NCI-H2107 treated with DMSO at 0.1 percent for 48 hours (cell line): ENCODE measurements around the gene HMOX2.

Source experiments
- DNase-seq: peaks from one replicate; lab custom pipeline; 2025; ENCODE audit not compliant: unreplicated experiment; lab: John Stamatoyannopoulos, UW

HMOX2 gene

GRCh38 chr16:4522051-4522581, 45.9 kb downstream of the HMOX2 start:
- DNase-seq: peak; percentile 87

DNA sequence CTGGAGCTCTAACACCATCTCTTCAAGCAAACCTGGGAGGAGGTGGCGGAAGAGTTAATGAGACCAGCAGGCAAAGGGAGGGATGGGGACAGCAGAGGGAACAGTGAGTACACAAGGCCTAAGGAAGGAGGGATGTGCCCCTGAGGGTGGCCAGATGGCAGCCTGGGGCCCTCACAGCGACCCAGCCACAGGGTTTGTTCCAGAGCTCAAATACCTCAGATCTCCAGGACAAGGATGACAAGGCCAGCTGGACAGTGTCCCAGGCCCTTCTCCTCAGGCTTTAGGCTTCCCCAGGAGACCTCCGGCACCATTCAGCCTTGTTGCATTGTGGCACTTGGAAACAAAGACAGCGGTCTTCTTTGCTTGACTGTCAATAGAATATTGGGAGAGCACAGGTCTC, 47.5 kb downstream of the HMOX2 start:
- DNase-seq: no peak

- no peak for DNase-seq
Measured at GRCh38 chr16:4524571-4524970, 48.4 kb downstream of the HMOX2 start.

- no peak for DNase-seq
Measured at GRCh38 chr16:4525069-4525468, 48.9 kb downstream of the HMOX2 start.

DNA sequence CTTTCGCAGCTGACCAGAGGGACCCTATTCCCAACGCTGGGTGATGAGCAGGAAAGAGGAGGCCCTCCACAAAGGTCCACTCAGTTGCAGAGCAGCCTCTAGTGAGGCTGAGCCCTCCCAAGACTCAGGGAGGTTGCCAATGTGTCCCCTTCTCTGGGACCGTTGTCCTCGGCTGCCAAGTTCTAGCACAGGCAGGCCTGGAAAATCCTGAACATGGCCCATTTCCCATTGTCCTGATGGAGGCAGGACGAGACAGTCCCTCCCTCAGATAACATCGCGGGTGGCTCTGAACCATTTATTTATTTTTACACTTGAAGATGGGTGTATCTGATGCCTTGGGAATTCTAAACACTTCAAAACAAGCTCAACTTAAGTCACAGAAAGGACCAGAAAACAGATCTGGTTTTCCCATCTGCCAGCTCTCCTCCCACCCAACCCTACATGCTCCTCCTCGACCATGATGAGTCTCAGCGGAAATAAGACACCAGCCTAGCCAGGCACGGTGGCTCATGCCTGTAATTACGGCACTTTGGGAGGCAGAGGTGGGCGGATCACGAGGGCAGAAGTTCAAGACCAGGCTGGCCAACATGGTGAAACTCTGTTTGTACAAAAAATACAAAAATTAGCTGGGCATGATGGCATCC, 49.6 kb downstream of the HMOX2 start:
- DNase-seq: no peak

GRCh38 chr16:4529085-4530060, 53.2 kb downstream of the HMOX2 start:
- DNase-seq: peak; percentile 20

GRCh38 chr16:4531811-4532210, 55.6 kb downstream of the HMOX2 start:
- DNase-seq: no peak

DNA sequence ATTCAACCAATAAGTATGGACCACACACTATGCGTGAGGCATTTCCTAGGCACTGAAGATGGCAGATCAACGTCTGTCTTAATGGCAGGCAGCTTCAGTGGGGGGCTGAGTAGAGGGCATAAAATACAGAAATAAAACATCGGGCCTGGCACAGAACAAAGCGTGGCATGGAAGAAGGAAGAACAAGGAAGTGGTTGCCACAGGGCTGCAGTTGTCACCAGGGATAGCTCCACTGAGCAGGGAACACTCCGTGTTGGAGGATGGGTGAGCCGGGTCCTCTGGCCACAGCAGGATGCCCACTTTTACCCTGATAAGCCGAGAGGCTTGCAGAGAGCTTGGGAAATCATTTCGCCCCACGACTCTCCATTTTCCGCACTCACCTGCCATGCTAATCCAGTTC, 56.0 kb downstream of the HMOX2 start:
- DNase-seq: no peak

GRCh38 chr16:4533490-4533889, 57.3 kb downstream of the HMOX2 start:
- DNase-seq: no peak

GRCh38 chr16:4534151-4534790, 58.1 kb downstream of the HMOX2 start:
- no peak for DNase-seq

DNA sequence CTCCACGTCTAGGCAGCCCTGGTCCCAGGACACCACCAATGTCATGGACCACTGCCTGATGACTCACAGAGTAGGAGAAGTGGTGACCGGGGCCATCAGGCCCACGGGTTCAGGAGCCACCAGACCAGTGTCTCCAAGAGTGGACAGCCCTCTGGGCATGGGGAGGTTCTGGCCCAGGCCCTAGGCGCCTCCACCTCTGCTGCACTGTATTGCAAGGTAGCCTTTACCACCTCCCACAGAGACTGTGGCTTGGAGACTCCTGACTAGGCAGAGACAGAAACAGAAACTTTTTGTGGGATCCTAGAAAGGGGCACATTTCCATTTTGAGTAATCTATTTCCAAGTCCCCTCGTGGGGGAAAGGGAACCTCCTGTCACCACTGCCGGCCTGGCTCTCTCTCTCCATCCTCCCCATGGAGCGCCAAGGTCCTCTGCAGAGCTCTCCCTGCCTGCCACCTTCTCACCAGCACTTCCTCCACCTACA, 59.5 kb downstream of the HMOX2 start:
- no peak for DNase-seq

DNA sequence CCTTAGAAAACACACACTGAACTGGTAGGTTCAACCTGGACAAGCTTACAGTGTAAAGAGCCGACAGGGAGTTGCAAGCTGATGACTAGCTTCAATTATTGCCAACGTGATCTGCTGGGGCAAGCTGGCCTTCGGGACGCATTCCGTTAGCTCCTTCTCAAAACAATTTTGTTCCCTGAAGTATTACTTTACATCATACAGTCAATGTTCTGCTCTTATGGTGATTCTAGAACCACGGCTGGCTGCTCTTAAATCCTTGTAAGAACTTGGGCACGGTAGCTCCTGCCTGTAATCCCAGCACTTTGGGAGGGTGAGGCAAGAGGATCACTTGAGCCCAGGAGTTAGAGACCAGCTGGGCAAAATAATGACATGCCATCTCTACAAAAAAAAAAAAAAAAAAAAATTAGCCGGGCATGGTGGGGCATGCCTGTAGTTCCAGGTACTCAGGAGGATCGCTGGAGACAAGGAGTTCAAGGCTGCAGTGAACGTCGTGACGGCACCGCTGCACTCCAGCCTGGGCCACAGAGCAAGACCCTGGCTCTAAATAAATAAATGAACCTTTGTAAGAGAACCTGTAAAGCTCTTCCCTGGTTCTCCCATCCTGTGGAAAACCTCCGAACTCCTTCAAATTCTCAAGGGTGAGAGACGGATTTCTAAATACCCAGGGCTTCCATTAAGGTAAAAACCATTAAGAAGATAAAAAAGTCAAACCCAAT, 60.4 kb downstream of the HMOX2 start:
- no peak for DNase-seq

DNA sequence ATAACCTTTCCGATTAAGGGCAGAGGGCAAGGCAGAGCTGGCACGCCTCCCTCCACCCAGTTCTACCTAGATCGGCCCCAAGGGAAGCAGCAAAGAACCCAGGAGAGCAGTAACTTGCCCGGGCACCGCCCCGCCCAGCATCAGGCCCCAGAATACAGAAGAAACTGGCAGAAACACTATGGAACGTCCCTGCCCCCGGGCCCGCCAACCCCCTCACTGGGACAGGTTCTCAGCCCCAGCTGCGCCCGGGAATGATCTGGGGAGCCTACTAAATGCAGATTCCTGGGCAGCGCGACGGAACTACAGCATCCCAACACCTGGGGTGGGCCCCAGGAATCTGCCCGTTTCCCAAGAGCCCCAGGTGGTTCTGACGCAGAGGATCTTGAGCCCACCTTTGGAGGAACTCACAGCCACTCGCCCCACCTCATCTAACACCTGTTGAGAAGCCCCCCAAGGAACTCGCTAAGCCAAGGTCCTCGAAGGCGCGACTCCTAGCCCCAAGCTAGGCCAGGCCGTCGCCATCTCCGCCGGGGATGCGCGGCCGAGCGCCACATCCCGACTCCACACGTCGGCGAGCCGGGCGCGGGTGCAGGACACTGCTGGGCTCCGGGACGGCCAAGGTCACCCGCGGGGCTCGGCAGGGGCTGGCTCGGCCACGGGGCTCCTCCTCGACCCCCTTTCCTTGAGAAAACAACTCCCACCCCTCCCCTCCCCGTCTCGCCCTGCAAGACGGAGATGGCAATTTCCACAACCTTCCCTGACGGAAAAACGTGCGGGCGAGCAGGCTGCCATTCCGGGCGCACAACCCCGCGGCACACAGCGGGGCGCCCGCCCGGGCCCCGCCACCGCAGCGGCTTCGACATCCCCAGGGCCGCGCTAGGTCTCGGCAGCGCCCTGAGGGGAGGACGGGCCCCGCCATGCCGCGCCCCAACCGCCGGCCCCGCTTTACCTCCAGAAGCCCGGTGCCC, 61.5 kb downstream of the HMOX2 start:
- DNase-seq: no peak

- peak; percentile 78 for DNase-seq
Measured at GRCh38 chr16:4538350-4539235, 62.4 kb downstream of the HMOX2 start, which contains the start of gene CDIP1. Gene CDIP1 (minus strand): TSS chr16:4538773. CDS start chr16:4514130, 24,643 bp downstream.

- DNase-seq: no peak
Measured at GRCh38 chr16:4539716-4540284, 63.6 kb downstream of the HMOX2 start.

DNA sequence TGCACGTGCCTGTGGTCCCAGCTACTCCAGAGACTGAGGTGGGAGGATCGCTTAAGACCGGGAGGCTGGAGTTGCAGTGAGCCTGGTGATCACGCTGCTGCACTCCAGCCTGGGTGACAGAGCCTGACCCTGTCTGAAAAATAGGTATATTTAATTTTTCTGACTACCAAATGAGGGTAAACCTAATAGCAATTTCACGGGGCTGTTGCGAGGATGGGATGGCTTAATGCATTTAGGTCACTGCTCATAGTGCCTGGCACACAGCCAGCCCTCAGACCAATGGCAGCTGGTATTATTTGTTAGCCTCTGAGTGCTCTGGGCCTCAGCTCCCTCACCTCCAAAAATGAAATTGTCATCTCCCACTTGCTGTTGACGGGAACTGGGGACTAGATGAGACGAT, 68.3 kb downstream of the HMOX2 start:
- DNase-seq: no peak

DNA sequence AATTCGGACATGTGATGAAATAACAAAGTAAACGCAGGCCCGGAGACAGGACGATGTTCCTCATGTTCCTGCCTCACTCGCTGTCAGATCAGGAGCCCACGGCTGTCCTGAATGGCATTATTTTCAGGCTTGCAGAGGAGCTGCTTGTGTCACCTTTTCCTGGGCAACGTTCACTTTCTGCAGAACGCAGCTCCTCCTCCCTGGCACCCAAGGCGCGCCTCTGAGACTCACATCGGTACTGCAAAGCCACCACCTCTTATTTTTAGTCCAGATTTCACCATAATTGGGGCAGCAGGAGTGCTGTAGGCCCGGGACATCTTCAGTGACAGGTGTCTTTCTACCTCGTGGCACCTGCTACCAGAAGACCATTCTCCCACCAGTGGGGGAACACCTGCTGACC, 71.9 kb downstream of the HMOX2 start:
- DNase-seq: no peak

DNA sequence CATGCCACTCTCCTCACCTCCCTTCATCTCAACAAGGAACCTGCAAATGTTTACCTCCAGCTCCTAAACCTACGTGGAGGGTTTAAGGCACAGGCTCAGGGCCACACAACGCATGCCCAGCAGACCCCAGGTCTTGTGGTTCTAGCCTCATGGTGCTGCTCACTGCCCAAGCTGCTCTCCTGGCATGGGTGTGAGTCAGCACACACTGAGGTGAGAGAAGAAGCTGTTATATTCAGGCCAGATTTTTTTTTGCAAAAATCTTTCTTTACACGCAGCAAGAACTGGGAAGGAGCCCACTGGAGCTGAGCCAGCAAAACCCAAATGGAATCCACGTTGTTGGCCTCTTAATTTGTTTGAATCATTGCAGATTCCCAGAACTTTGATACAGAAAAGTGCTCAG, 74.4 kb downstream of the HMOX2 start:
- no peak for DNase-seq
